HEK293T (cell line): Measurements from ENCODE around the gene CHRDL1.

Source experiments
- BHLHE40 ChIP-seq: fragments of 450-650 bp; IDR thresholded peaks from 2 replicates; pipeline ENCODE4 v1.6.1; 2016; ENCODE audit warnings: mild to moderate bottlenecking, moderate library complexity, borderline replicate concordance
- ELF4 ChIP-seq: fragments of 450-650 bp; IDR thresholded peaks from 2 replicates; pipeline ENCODE4 v1.6.1; 2017; ENCODE audit warnings: antibody characterized with exemption
- FOXA1 ChIP-seq: fragments of 450-650 bp; IDR thresholded peaks from 2 replicates; pipeline ENCODE4 v1.6.1; 2016; ENCODE audit warnings: mild to moderate bottlenecking
- FOXK2 ChIP-seq: fragments of 450-650 bp; IDR thresholded peaks from 2 replicates; pipeline ENCODE4 v1.6.1; 2016; ENCODE audit warnings: mild to moderate bottlenecking
- FOXM1 ChIP-seq: fragments of 450-650 bp; IDR thresholded peaks from 2 replicates; pipeline ENCODE4 v1.6.1; 2017; ENCODE audit warnings: mild to moderate bottlenecking, borderline replicate concordance
- L3MBTL2 ChIP-seq: fragments of 450-650 bp; conservative IDR thresholded peaks from 2 replicates; pipeline ENCODE4 v1.6.1; 2016; ENCODE audit warnings: mild to moderate bottlenecking
- PKNOX1 ChIP-seq: fragments of 450-650 bp; IDR thresholded peaks from 2 replicates; pipeline ENCODE4 v1.6.1; 2016
- SP1 ChIP-seq: fragments of 450-650 bp; IDR thresholded peaks from 2 replicates; pipeline ENCODE4 v1.6.1; 2017
- TARDBP ChIP-seq: fragments of 450-650 bp; IDR thresholded peaks from 2 replicates; pipeline ENCODE4 v1.6.1; 2016

DNA sequence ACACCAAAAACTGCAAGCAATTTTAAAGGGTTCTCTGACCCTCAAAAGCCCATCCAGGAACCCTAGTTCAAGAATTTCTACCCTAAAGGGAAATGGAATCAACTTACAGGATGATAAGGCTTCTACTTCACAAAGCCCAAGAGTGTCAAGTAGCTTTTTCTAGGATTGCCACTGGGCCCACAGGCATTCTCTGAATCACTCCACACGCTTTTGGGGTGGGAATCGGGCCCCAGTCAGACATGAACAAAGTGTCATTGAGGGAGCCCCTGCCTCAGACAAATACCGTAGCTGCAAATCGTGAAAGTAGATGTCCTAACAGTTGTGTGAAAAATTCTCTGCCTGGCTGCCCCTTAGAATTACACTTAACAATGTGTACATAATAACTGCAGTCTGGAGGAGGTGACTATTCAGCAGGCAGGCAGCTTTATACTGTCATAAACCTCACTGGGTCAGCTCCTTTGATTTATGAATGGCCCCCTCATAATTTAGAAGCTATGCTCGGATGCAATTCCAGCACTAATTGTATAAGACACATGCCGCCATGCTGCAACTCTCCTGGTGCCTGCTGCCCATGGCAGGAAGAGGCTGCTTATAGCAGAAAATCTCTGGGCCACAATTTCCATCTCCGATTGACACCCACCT, 36.7 kb downstream of the CHRDL1 start:
- TF ChIP-seq SP1 = no peak
- TF ChIP-seq TARDBP = no peak
- no peak for TF ChIP-seq BHLHE40
- TF ChIP-seq FOXA1 = no peak
- TF ChIP-seq FOXM1 = no peak
- TF ChIP-seq FOXK2 = no peak
- TF ChIP-seq PKNOX1 = no peak
- no peak for TF ChIP-seq ELF4
- no peak for TF ChIP-seq L3MBTL2
